Smooth muscle cell (in vitro differentiated cells): ENCODE data around the gene SRXN1. TPM values are rescaled to one million over a fixed set of nuclear protein-coding genes. Genes with fewer than 3 reads are reported as not detected.

Experiments used
- DNase-seq: peaks from one replicate; lab custom pipeline; 2025; ENCODE audit not compliant: unreplicated experiment; lab: John Stamatoyannopoulos, UW
- H2AFZ ChIP-seq: fragments of 200-600 bp; sonication (generic); 2 replicates; pipeline ENCODE4 v1.6.0; 2016; ENCODE audit warnings: antibody characterized with exemption, low read depth, mild to moderate bottlenecking
- H3F3A ChIP-seq: fragments of 200-600 bp; sonication (generic); 2 replicates; pipeline ENCODE4 v1.6.0; 2017; ENCODE audit warnings: antibody characterized with exemption, low read depth
- H3K27ac ChIP-seq: fragments of 200-600 bp; sonication (generic); 2 replicates; pipeline ENCODE4 v1.5.1; 2016; ENCODE audit warnings: low read depth, mild to moderate bottlenecking
- H3K27me3 ChIP-seq: fragments of 200-600 bp; sonication (generic); 2 replicates; pipeline ENCODE4 v1.6.1; 2016; ENCODE audit warnings: low read depth, mild to moderate bottlenecking
- H3K36me3 ChIP-seq: fragments of 200-600 bp; sonication (generic); 2 replicates; pipeline ENCODE4 v1.5.1; 2016; ENCODE audit warnings: low read depth
- H3K4me1 ChIP-seq: fragments of 200-600 bp; sonication (generic); 2 replicates; pipeline ENCODE4 v1.5.1; 2016; ENCODE audit warnings: low read depth
- H3K4me2 ChIP-seq: fragments of 200-600 bp; sonication (generic); 2 replicates; pipeline ENCODE4 v1.6.0; 2016; ENCODE audit warnings: mild to moderate bottlenecking
- H3K4me3 ChIP-seq: fragments of 200-600 bp; sonication (generic); 2 replicates; pipeline ENCODE4 v1.5.1; 2016; ENCODE audit warnings: mild to moderate bottlenecking
- H3K79me2 ChIP-seq: fragments of 200-600 bp; sonication (generic); 2 replicates; pipeline ENCODE4 v1.6.0; 2016; ENCODE audit warnings: low read depth, mild to moderate bottlenecking
- H3K9ac ChIP-seq: fragments of 200-600 bp; sonication (generic); 2 replicates; pipeline ENCODE4 v1.6.0; 2016; ENCODE audit warnings: low read depth
- H3K9me3 ChIP-seq: fragments of 200-600 bp; sonication (generic); replicated peaks from 2 replicates; pipeline ENCODE4 v1.5.1; 2016; ENCODE audit warnings: low read depth
- H4K20me1 ChIP-seq: fragments of 200-600 bp; sonication (generic); 2 replicates; pipeline ENCODE4 v1.6.0; 2016; ENCODE audit warnings: low read depth
- WGBS: methylation state at CpG from one replicate; pipeline ENCODE4 v1.1.7; 2016; ENCODE audit warnings: low lambda C conversion rate; 5-methylcytosine and 5-hydroxymethylcytosine counted together
- polyA plus RNA-seq: library from polyadenylated mRNA; unstranded; fragments of >200 nt; fragmentation: Nextera tagmentation; extraction: Ambion mirVana; gene quantifications from 2 replicates; pipeline ENCODE4 v1.2.1, GENCODE V29; 2016
- total RNA-seq: library from RNA; depleted of rRNA; stranded (reverse); fragments of >200 nt; gene quantifications from 2 replicates; pipeline ENCODE4 v1.2.3, GENCODE V29; 2014
- TF ChIP-seq, protein P1 (sequence below): fragments of 200-600 bp; sonication (generic); IDR thresholded peaks from 2 replicates; pipeline ENCODE4 v1.5.1; 2017; ENCODE audit warnings: borderline replicate concordance, mild to moderate bottlenecking, antibody characterized with exemption; ENCODE audit not compliant: insufficient read depth, poor library complexity, severe bottlenecking

The SRXN1 gene
- total and polyA plus RNA-seq, 2 experiments from 2014 or later = 26.9 to 27.2 TPM

DNA sequence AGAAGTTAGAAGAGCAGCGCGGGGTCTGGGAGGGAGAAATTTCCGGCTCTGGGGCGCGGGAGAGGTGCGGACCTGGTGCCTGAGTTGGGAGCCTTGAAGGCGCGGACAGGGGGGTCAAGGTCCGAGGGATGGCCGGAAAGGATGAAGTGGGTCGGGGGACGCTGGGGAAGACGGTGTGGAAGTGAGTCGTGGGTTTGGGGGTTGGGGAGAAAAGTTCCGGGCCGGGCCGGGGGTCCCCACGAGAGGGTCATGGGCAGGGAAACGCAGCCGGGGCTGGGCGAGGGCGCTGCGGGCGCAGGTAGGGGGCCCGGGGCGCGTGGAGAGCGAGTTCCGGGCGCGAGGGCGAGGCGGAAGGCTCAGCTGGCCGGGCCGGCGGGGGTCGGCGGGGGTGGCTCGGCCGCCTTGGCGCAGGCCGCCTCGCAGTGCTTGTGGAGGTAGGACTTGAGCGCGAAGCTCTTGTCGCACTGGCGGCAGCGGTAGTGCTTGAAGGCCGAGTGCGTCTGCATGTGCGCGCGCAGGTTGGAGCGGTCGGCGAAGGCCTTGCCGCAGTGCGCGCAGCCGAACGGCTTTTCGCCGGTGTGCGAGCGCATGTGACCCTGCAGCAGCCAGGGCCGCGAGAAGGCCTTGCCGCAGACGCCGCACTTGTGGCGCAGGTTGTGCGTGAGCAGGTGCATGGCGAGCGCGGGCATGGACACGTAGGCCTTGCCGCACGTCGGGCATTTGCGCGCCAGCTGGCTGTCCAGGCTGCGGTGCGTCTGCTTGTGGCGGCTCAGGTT is 10.5 kb upstream of the SRXN1 start:
- no peak for DNase-seq
- Histone ChIP-seq H3K4me3 (no peak overlapping the region), H3K79me2 (no peaks in the 10 kb centered on the region), H3F3A (no peaks in the 10 kb centered on the region), H3K4me2 (no peak overlapping the region), H2AFZ (no peak overlapping the region), H4K20me1 (no peaks in the 10 kb centered on the region), H3K9ac (no peak overlapping the region), H3K27me3 (peaks cover 31% of the 10 kb centered on the region), H3K27ac (no peak overlapping the region), H3K4me1 (peaks cover 8% of the 10 kb centered on the region), H3K36me3 (no peaks in the 10 kb centered on the region), H3K9me3 (no peaks in the 10 kb centered on the region)
- TF ChIP-seq, protein P1, sequence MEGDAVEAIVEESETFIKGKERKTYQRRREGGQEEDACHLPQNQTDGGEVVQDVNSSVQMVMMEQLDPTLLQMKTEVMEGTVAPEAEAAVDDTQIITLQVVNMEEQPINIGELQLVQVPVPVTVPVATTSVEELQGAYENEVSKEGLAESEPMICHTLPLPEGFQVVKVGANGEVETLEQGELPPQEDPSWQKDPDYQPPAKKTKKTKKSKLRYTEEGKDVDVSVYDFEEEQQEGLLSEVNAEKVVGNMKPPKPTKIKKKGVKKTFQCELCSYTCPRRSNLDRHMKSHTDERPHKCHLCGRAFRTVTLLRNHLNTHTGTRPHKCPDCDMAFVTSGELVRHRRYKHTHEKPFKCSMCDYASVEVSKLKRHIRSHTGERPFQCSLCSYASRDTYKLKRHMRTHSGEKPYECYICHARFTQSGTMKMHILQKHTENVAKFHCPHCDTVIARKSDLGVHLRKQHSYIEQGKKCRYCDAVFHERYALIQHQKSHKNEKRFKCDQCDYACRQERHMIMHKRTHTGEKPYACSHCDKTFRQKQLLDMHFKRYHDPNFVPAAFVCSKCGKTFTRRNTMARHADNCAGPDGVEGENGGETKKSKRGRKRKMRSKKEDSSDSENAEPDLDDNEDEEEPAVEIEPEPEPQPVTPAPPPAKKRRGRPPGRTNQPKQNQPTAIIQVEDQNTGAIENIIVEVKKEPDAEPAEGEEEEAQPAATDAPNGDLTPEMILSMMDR = no peak
- 88% methylated on average over 34 of the region's 84 CpGs for WGBS

DNA sequence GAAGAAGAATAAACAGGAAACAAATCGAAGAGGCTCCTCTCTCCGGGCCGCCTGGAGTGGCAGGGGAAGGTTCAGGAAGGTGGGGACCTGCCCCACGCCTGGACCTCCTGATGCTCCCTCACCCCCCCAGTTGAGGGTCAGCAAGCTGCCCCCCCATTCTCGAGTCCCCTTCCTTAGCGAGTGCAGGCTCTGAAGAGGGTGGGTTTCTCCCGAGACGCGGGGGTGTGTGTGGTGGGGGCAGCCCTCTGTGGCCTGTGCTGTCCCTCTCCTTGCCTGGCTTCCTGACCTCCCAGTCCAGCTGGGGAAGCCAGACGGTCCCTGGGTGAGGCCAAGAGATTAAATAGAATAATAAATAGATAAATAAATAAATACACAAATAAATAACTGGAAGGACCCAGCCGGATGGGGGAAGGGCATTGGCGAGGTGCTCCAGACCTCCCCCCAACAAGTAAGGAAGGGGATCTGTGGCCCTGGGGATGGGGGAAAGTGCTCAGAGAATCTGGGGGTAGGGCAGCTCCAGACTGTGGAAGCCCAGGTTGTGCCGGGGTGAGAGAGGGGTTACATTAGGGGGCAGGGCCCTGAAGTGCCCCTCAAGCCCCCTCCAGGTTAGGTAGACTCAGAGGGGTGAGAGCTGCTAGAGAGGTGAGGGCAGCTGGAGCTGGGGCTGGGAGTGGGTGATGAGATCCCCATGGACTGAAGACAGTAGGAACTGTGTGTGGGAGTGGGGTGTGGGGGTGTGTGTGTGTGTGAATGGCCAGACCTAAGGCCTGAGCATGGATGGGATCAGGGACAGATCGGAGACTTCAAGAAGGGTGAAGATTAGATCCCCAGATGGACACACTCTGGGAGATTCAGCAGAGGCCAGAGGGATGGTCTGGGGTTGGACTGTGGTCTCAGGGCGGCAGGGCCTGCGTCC is 9.5 kb upstream of the SRXN1 start:
- H3K4me1 ChIP-seq = peaks cover 8% of the 10 kb centered on the region
- H4K20me1 ChIP-seq = no peaks in the 10 kb centered on the region
- H3K4me2 ChIP-seq = no peak overlapping the region
- no peak overlapping the region for H3K27ac ChIP-seq
- H3K36me3 ChIP-seq = no peaks in the 10 kb centered on the region
- no peak overlapping the region for H3K4me3 ChIP-seq
- no peak overlapping the region for H2AFZ ChIP-seq
- peaks cover 31% of the 10 kb centered on the region for H3K27me3 ChIP-seq
- 73% methylated on average over 16 of the region's 16 CpGs for WGBS
- TF ChIP-seq, protein P1 = no peak
- H3K9ac ChIP-seq = no peak overlapping the region
- no peaks in the 10 kb centered on the region for H3K79me2 ChIP-seq
- DNase-seq = no peak
- H3K9me3 ChIP-seq = no peaks in the 10 kb centered on the region
- H3F3A ChIP-seq = no peaks in the 10 kb centered on the region

DNA sequence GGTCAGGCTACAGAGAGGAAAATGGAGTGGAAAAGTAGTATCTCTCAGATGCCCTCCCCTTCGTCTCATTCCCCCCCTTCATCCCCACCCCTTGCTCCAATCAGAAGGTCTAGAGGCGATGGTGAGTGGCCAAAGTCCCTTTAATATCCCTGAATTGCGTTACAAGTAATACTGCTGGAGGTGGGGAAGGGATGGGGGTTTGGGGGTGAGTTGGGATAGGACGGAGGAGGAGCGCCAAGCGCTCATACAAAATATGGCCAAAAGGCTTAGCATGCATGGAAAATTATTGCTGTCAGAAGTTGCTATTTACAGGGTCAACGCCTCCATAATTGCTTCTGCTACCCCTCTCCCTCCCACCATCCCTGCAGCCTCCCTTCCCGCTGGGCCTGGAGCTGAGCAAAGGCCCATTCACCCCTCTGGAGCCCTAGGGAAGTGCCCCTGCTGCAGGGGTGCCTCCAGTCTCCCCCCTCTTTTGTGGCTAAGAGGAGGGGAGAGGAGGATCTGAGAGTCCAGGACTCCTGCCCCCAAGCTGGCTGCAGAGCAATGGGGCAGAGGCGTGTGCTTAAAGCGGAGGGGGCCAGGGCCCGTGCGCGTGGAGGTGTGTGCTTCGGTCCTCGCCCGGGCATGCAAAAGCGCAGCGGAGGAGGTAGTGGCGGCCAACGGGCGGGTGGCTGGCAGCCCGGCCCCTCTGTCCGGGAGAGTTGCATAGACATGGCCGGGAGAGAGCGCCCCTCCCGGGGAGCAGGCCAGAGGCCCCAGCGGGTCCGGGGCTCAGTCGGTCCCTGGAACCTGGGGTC is 8.7 kb upstream of the SRXN1 start:
- Histone ChIP-seq H3F3A (no peaks in the 10 kb centered on the region), H3K4me3 (no peak overlapping the region), H3K4me1 (peaks cover 8% of the 10 kb centered on the region), H3K27me3 (peaks cover 31% of the 10 kb centered on the region), H3K36me3 (no peaks in the 10 kb centered on the region), H2AFZ (no peak overlapping the region), H4K20me1 (no peaks in the 10 kb centered on the region), H3K9ac (no peak overlapping the region), H3K27ac (no peak overlapping the region), H3K9me3 (no peaks in the 10 kb centered on the region), H3K79me2 (no peaks in the 10 kb centered on the region), H3K4me2 (no peak overlapping the region)
- TF ChIP-seq, protein P1 = no peak
- WGBS = 62% methylated on average over 25 of the region's 29 CpGs
- DNase-seq = no peak
